Measurements from ENCODE around the gene TCF4. TPM values are rescaled to one million over a fixed set of nuclear protein-coding genes. Genes with fewer than 3 reads are reported as not detected.

The TCF4 gene
- polyA plus RNA-seq, 1 experiment, result 47.3 TPM

DNA sequence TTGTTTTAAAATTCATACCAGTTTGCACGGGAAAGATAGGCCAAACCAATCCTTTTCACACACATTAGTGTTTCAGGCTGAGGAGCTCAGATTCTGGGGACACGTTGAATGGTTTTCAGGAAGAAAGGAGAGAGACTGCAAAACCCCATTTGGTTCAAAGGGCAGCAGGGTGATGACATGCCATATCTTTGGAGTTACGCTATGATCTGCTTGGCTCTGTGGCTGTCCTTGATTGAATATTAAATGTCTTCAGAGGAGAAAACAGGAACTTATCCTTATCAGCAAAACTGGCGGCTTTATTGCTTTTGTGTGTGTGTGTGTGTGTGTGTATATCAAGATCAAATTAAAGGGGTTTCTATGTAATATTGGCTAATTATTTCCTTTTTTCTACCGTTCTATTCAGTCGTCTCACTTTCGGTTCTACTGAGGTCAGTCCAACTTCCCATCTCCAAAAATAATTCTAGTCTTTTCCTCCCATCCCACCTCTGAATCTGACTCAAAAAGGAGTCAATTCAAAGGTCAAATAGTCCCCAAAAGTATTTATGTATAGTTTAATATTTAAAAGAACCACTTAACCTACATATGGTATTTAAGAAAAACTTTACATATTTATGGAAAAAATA is 335.8 kb downstream of the TCF4 start:
- H3K4me3 ChIP-seq (ENCODE audit: low read depth, low read length), result no peak overlapping the region

DNA sequence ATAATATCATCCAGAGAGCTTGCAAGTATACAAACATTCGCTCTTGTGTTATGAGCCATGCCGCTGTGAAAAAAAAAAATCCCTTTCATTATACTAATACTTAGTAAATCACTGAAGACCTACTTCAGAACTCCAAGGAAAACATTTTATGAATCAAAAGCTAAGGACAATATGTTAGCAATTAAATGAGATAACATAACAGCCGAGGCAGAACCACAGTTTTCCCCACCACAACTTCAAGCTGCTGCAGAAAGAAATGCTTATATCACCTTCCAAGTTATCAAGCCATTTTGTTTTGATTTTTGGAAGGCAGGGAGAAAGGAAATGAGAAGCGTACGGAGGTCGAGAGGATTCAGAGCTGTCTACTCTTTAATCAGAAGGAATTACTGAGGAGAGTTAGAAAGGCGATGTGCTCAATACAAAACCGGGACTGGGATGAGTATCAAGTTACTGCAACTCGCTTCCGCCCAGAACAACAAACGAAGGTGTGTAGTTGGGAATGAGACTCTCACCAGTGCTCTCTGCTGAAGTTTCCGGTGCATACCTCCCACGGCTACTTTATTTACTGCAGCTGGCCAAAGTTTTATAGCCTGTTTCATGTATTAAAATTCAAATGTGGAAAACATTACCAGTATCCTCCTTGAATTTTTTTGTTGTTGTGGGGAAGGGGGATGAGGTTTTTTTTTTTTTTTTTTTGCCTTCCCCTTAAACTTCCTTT is 336.6 kb downstream of the TCF4 start:
- H3K27me3 ChIP-seq (ENCODE audit: control insufficient read depth, insufficient read depth, low read length), result no peaks in the 10 kb centered on the region
- no peak for DNase-seq (ENCODE audit: low read depth, low spot score)
- no peak overlapping the region for H3K4me3 ChIP-seq (ENCODE audit: low read depth, low read length)
- no peak overlapping the region for H3K27ac ChIP-seq (ENCODE audit: low read depth, low read length)
- CTCF ChIA-PET, result interaction anchor here (0.6 to 2.2 kb wide), 4 partner anchors 17 to 1324 kb away, joined by 3 to 14 read pairs (median 4); no protein-coding TSS in a partner anchor
- no peaks in the 10 kb centered on the region for H3K9me3 ChIP-seq (ENCODE audit: control insufficient read depth, insufficient read depth, low read length)
- TF ChIP-seq, protein P1, sequence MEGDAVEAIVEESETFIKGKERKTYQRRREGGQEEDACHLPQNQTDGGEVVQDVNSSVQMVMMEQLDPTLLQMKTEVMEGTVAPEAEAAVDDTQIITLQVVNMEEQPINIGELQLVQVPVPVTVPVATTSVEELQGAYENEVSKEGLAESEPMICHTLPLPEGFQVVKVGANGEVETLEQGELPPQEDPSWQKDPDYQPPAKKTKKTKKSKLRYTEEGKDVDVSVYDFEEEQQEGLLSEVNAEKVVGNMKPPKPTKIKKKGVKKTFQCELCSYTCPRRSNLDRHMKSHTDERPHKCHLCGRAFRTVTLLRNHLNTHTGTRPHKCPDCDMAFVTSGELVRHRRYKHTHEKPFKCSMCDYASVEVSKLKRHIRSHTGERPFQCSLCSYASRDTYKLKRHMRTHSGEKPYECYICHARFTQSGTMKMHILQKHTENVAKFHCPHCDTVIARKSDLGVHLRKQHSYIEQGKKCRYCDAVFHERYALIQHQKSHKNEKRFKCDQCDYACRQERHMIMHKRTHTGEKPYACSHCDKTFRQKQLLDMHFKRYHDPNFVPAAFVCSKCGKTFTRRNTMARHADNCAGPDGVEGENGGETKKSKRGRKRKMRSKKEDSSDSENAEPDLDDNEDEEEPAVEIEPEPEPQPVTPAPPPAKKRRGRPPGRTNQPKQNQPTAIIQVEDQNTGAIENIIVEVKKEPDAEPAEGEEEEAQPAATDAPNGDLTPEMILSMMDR (IDR thresholded peaks at IDR 0.05; ENCODE audit: low read depth, low read length), result no peak
- POLR2A ChIA-PET, result no interaction called here

More for the DNA sequence above, 335.8 kb downstream of the TCF4 start:
- TF ChIP-seq, protein P1 (IDR thresholded peaks at IDR 0.05; ENCODE audit: low read depth, low read length), result no peak
- Histone ChIP-seq H3K27me3 (ENCODE audit: control insufficient read depth, insufficient read depth, low read length) (no peaks in the 10 kb centered on the region), H3K9me3 (ENCODE audit: control insufficient read depth, insufficient read depth, low read length) (no peaks in the 10 kb centered on the region), H3K27ac (ENCODE audit: low read depth, low read length) (no peak overlapping the region)
- CTCF ChIA-PET, result interaction anchor here (1.0 to 2.2 kb wide), 3 partner anchors 8 to 198 kb away, joined by 3 to 14 read pairs (median 5); no protein-coding TSS in a partner anchor
- no peak for DNase-seq (ENCODE audit: low read depth, low spot score)
- POLR2A ChIA-PET, result no interaction called here

DNA sequence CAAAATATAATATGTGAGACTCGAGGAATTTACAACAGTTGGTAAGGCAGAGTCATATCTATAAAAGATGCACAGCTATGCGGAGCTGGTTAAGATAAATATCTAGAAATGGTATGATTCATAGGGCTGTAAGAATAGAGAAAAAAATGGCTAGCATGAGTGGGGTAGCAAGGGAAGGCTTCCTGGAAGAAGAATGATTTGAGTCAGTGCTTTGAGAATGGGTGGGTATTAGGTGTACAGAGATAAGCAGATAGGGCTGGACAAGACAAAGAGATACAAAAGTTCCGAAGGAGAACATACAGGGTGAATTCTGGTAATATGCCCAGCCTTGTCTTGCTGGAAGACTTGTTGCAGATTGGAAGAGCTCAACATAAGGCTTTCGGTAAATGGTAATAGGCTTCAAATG is 337.2 kb downstream of the TCF4 start:
- CTCF ChIA-PET, result interaction anchor here (1.0 to 2.2 kb wide), 2 partner anchors 17 to 199 kb away, joined by 3 to 14 read pairs; no protein-coding TSS in a partner anchor

DNA sequence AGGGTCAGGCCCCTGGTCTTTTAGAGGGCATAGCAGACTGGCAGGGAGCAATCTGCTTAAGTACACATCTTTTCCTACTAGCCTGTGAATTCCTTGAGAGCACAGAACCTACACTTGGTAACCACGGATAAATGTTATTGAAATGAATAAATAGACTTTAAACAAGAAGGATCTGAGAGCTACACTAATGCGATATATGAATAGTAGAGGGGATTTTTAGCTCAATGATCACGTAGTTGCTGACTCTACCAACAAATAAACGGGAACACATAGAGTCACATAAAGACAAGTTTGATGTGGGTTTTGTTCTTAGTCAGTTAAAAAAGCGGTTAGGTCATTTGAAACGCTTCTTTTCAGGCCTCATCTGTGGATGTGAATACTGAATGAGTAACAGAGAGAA is 338.4 kb downstream of the TCF4 start:
- POLR2A ChIA-PET, result no interaction called here
- Histone ChIP-seq H3K27me3 (ENCODE audit: control insufficient read depth, insufficient read depth, low read length) (no peaks in the 10 kb centered on the region), H3K4me3 (ENCODE audit: low read depth, low read length) (no peak overlapping the region), H3K9me3 (ENCODE audit: control insufficient read depth, insufficient read depth, low read length) (no peaks in the 10 kb centered on the region), H3K27ac (ENCODE audit: low read depth, low read length) (no peak overlapping the region)
- DNase-seq (ENCODE audit: low read depth, low spot score), result no peak
- CTCF ChIA-PET, result interaction anchor here (0.8 to 2.2 kb wide), 2 partner anchors 15 to 75 kb away, joined by 4 to 14 read pairs; no protein-coding TSS in a partner anchor
- TF ChIP-seq, protein P1 (IDR thresholded peaks at IDR 0.05; ENCODE audit: low read depth, low read length), result no peak

More for the DNA sequence above, 337.2 kb downstream of the TCF4 start:
- TF ChIP-seq, protein P1 (IDR thresholded peaks at IDR 0.05; ENCODE audit: low read depth, low read length), result no peak
- no peak for DNase-seq (ENCODE audit: low read depth, low spot score)
- Histone ChIP-seq H3K27ac (ENCODE audit: low read depth, low read length) (no peak overlapping the region), H3K9me3 (ENCODE audit: control insufficient read depth, insufficient read depth, low read length) (no peaks in the 10 kb centered on the region), H3K4me3 (ENCODE audit: low read depth, low read length) (no peak overlapping the region), H3K27me3 (ENCODE audit: control insufficient read depth, insufficient read depth, low read length) (no peaks in the 10 kb centered on the region)
- POLR2A ChIA-PET, result no interaction called here

DNA sequence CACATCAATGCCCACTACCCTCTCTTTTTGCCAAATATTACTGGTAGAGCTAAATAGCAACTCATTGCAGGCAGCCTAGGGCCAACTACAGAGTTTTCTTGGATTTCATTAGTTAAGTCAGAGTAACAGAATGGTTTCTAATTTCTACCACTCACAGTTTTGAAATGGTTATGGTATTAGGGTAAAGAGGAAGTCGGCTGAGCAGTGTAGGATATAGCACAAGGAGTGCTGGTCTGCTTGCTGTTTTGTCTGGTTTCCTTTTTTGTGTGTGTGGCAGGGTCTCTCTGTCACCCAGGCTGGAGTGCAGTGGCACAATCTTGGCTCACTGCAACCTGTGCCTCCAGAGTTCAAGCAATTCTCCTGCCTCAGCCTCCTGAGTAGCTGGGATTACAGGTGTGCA is 339.5 kb downstream of the TCF4 start:
- no peak overlapping the region for H3K4me3 ChIP-seq (ENCODE audit: low read depth, low read length)
- POLR2A ChIA-PET, result no interaction called here
- no peak for DNase-seq (ENCODE audit: low read depth, low spot score)
- CTCF ChIA-PET, result no interaction called here
- TF ChIP-seq, protein P1 (IDR thresholded peaks at IDR 0.05; ENCODE audit: low read depth, low read length), result no peak
- no peaks in the 10 kb centered on the region for H3K9me3 ChIP-seq (ENCODE audit: control insufficient read depth, insufficient read depth, low read length)
- no peak overlapping the region for H3K27ac ChIP-seq (ENCODE audit: low read depth, low read length)
- H3K27me3 ChIP-seq (ENCODE audit: control insufficient read depth, insufficient read depth, low read length), result no peaks in the 10 kb centered on the region

Data from AG04450 (cell line).